ENCODE data around the gene EFCAB14. TPM values are rescaled to one million over a fixed set of nuclear protein-coding genes. Genes with fewer than 3 reads are reported as not detected.
"Not testable (repeated sequence)": the region's sequence is repeated elsewhere in the genome, so short reads cannot be mapped to it uniquely, and the experiment has no call there.

EFCAB14 gene
- total and polyA plus RNA-seq, 2 of the 4 experiments (the other 2 are of a cell fraction) = 28.6 to 43.0 TPM

DNA sequence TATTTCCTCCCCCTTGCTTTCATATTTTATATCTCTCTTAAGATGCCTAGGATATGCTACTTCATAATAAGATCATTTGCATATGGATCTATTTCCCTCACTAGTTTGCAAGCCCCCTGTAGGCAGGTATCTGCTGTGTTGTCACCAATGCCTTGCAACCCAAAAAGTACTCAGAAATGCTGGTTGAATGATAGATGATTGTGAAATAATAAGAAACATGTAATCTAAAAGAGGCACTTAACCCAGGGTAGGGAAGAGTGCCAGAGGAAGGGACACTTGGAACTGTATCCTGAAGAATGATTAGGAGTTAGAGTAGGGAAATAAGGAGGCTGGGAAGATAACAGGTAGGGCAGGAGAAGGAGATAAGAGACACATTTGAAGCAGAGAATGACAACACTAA, 63.1 kb downstream of the EFCAB14 start:
- ChIA-PET CTCF (no interaction called here), POLR2A (ENCODE audit: unreplicated experiment) (no interaction called here)
- ATAC-seq (ENCODE audit: low read depth) (no peak), DNase-seq (no peak)
- no peak overlapping the region for H2AK9ac ChIP-seq (replicated peaks; ENCODE audit: low read depth, low read length, poor library complexity)
- no peak overlapping the region for H4K8ac ChIP-seq (ENCODE audit: low read depth in 2 of 2, low read length in 2 of 2)
- H3K27ac ChIP-seq (ENCODE audit: insufficient read depth, low read length) = no peak overlapping the region
- H4K20me1 ChIP-seq (ENCODE audit: insufficient read depth, low read length) = no peaks in the 10 kb centered on the region
- BruUV-seq (replicated peaks) = no TSS peak
- no peaks in the 10 kb centered on the region for H3K9me3 ChIP-seq (ENCODE audit: control insufficient read depth, insufficient read depth, low read length)
- peaks cover 2 to 3% of the 10 kb centered on the region in 2 experiments; a peak in 1 of 4 replicates for H3K79me1 ChIP-seq (ENCODE audit: low read depth in 1 of 2, low read length in 2 of 2)
- no peak overlapping the region for H2BK20ac ChIP-seq (ENCODE audit: low read depth, low read length)
- 0 out of 2 replicates have a peak, but pooled peaks cover 12% of the 10 kb centered on the region for H3K36me3 ChIP-seq (ENCODE audit: control insufficient read depth, insufficient read depth, low read length)
- no peak overlapping the region for H3K4me2 ChIP-seq (ENCODE audit: low read depth, low read length)
- H2BK120ac ChIP-seq (ENCODE audit: low read depth, low read length) = no peak overlapping the region
- in situ Hi-C loops (cut with MboI; ENCODE audit: low sequenced_read_pairs) = no loop called here
- H3K27me3 ChIP-seq (ENCODE audit: control insufficient read depth, insufficient read depth, low read length) = no peaks in the 10 kb centered on the region
- no peak overlapping the region for H4K91ac ChIP-seq (ENCODE audit: insufficient read depth, low read depth, low read length)
- H3K56ac ChIP-seq (ENCODE audit: extremely low read depth, insufficient read depth, low read length) = no peak overlapping the region
- no peak overlapping the region for H2BK15ac ChIP-seq (ENCODE audit: low read depth, low read length)
- H3K4me1 ChIP-seq (ENCODE audit: control insufficient read depth, insufficient read depth, low read length) = peaks cover 3% of the 10 kb centered on the region; the same call in 1 of the 2 replicates
- no peak overlapping the region for H3K9ac ChIP-seq (ENCODE audit: low read depth, low read length)
- TF ChIP-seq NFE2L2 (IDR thresholded peaks at IDR 0.05; ENCODE audit: low read depth, low read length) = no peak
- TF ChIP-seq CEBPB (IDR thresholded peaks at IDR 0.05; ENCODE audit: low read depth, low read length) = peak; percentile 52; the same call in 1 of the 2 replicates
- H3K4me3 ChIP-seq (ENCODE audit: insufficient read depth, low read depth, low read length) = no peak overlapping the region
- H3K4ac ChIP-seq (ENCODE audit: low read depth, low read length) = no peak overlapping the region
- no peak overlapping the region for H3K23ac ChIP-seq (ENCODE audit: low read depth, low read length)
- no peak overlapping the region for H4K5ac ChIP-seq (ENCODE audit: low read depth, low read length)
- intact Hi-C loops (cut with micrococcal nuclease) = no loop called here
- no peak overlapping the region for H2AFZ ChIP-seq (replicated peaks; ENCODE audit: low read length, poor library complexity)
- H2AK5ac ChIP-seq (ENCODE audit: low read depth, low read length) = no peak overlapping the region
- H2BK5ac ChIP-seq (ENCODE audit: low read depth, low read length, poor library complexity, severe bottlenecking) = no peak overlapping the region
- dilution Hi-C loops (cut with HindIII; ENCODE audit: low sequenced_read_pairs, unreplicated experiment) = no loop called here
- no peak overlapping the region for H3K14ac ChIP-seq (replicated peaks; ENCODE audit: low read depth, low read length)
- no peaks in the 10 kb centered on the region for H3K9me1 ChIP-seq (ENCODE audit: insufficient read depth, low read length)
- no peak overlapping the region for H3K18ac ChIP-seq (ENCODE audit: low read depth, low read length)

DNA sequence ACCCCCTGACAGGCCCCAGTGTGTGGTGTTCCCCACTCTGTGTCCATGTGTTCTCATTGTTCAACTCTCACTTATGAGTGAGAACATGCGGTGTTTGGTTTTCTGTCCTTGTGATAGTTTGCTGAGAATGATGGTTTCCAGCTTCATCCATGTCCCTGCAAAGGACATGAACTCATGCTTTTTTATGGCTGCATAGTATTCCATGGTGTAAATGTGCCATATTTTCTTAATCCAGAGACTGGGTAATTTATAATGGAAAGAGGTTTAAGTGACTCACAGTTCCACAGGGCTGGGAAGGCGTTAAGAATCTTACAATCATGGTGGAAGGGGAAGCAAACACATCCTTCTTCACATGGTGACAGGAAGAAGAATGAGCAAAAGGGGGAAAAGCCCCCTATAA, 64.2 kb downstream of the EFCAB14 start:
- BruUV-seq (replicated peaks); H4K91ac ChIP-seq (ENCODE audit: insufficient read depth, low read depth, low read length); H2AFZ ChIP-seq (replicated peaks; ENCODE audit: low read length, poor library complexity); H2AK9ac ChIP-seq (replicated peaks; ENCODE audit: low read depth, low read length, poor library complexity); DNase-seq; intact Hi-C loops (cut with micrococcal nuclease); POLR2A ChIA-PET (ENCODE audit: unreplicated experiment); H3K56ac ChIP-seq (ENCODE audit: extremely low read depth, insufficient read depth, low read length); dilution Hi-C loops (cut with HindIII; ENCODE audit: low sequenced_read_pairs, unreplicated experiment); H4K20me1 ChIP-seq (ENCODE audit: insufficient read depth, low read length); H2BK15ac ChIP-seq (ENCODE audit: low read depth, low read length); H3K27ac ChIP-seq (ENCODE audit: insufficient read depth, low read length); H3K4me2 ChIP-seq (ENCODE audit: low read depth, low read length); H2AK5ac ChIP-seq (ENCODE audit: low read depth, low read length); H4K5ac ChIP-seq (ENCODE audit: low read depth, low read length); in situ Hi-C loops (cut with MboI; ENCODE audit: low sequenced_read_pairs); H3K4ac ChIP-seq (ENCODE audit: low read depth, low read length); H3K4me1 ChIP-seq (ENCODE audit: control insufficient read depth, insufficient read depth, low read length); H3K14ac ChIP-seq (replicated peaks; ENCODE audit: low read depth, low read length); CTCF ChIA-PET; H3K79me1 ChIP-seq (ENCODE audit: low read depth in 1 of 2, low read length in 2 of 2); H2BK120ac ChIP-seq (ENCODE audit: low read depth, low read length); H3K4me3 ChIP-seq (ENCODE audit: insufficient read depth, low read depth, low read length); H3K27me3 ChIP-seq (ENCODE audit: control insufficient read depth, insufficient read depth, low read length); ATAC-seq (ENCODE audit: low read depth); H2BK5ac ChIP-seq (ENCODE audit: low read depth, low read length, poor library complexity, severe bottlenecking); H3K9me1 ChIP-seq (ENCODE audit: insufficient read depth, low read length); H3K9ac ChIP-seq (ENCODE audit: low read depth, low read length); H3K23ac ChIP-seq (ENCODE audit: low read depth, low read length); H2BK20ac ChIP-seq (ENCODE audit: low read depth, low read length); H3K9me3 ChIP-seq (ENCODE audit: control insufficient read depth, insufficient read depth, low read length); H3K18ac ChIP-seq (ENCODE audit: low read depth, low read length); H4K8ac ChIP-seq (ENCODE audit: low read depth in 2 of 2, low read length in 2 of 2): not testable (repeated sequence)
- H3K36me3 ChIP-seq (ENCODE audit: control insufficient read depth, insufficient read depth, low read length) = peaks cover 15% of the 10 kb centered on the region; the same call in 1 of the 2 replicates
- WGBS, 2 experiments (ENCODE audit: extremely low coverage in 2 of 2, insufficient read length in 1 of 2) = no CpG with 5 or more reads among the region's 2 CpGs

All from IMR-90 (cell line).